COLO668 (cell line): Measurements from ENCODE around the gene C14orf119.

Experiments used
- DNase-seq: peaks from one replicate; lab custom pipeline; 2025; ENCODE audit not compliant: unreplicated experiment; lab: John Stamatoyannopoulos, UW

C14orf119 gene

GRCh38 chr14:23060536-23061260, 34.6 kb upstream of the C14orf119 start:
- DNase-seq, result no peak

GRCh38 chr14:23062002-23062401, 33.3 kb upstream of the C14orf119 start:
- DNase-seq, result no peak

- no peak for DNase-seq
These were observed 31.7 kb upstream of the C14orf119 start for GRCh38 chr14:23063601-23064000.

- DNase-seq, result no peak
These were observed 28.9 kb upstream of the C14orf119 start for GRCh38 chr14:23066368-23066767.

GRCh38 chr14:23066855-23067744, 28.2 kb upstream of the C14orf119 start:
- DNase-seq, result no peak

GRCh38 chr14:23067847-23068788, 27.2 kb upstream of the C14orf119 start:
- no peak for DNase-seq

- DNase-seq, result no peak
These were observed 26.4 kb upstream of the C14orf119 start for GRCh38 chr14:23068789-23069412.

GRCh38 chr14:23069413-23069806, 25.9 kb upstream of the C14orf119 start:
- no peak for DNase-seq

GRCh38 chr14:23070262-23071129, 24.8 kb upstream of the C14orf119 start:
- DNase-seq, result no peak

- DNase-seq, result no peak
These were observed 23.9 kb upstream of the C14orf119 start for GRCh38 chr14:23071244-23071920.

GRCh38 chr14:23071921-23072539, 23.3 kb upstream of the C14orf119 start:
- DNase-seq, result no peak

- no peak for DNase-seq
These were observed 20.4 kb upstream of the C14orf119 start for GRCh38 chr14:23074906-23075305.

GRCh38 chr14:23076785-23077408, 18.4 kb upstream of the C14orf119 start:
- DNase-seq, result no peak

GRCh38 chr14:23077962-23078361, 17.3 kb upstream of the C14orf119 start:
- DNase-seq, result no peak

- no peak for DNase-seq
These were observed 16.6 kb upstream of the C14orf119 start for GRCh38 chr14:23078692-23079116.

- DNase-seq, result no peak
These were observed 15.6 kb upstream of the C14orf119 start for GRCh38 chr14:23079716-23080115.

GRCh38 chr14:23080474-23080873, 14.8 kb upstream of the C14orf119 start:
- no peak for DNase-seq

- no peak for DNase-seq
These were observed 9.8 kb upstream of the C14orf119 start for GRCh38 chr14:23085458-23085857.
